ENCODE results near the gene SLC4A5. TPM values are rescaled to one million over a fixed set of nuclear protein-coding genes. Genes with fewer than 3 reads are reported as not detected.

Gene SLC4A5
- total and polyA plus RNA-seq, 2 of the 8 experiments (the other 6 are each of a cell fraction or from before 2014, with no cell fraction given) = 0.42 to 0.52 TPM

DNA sequence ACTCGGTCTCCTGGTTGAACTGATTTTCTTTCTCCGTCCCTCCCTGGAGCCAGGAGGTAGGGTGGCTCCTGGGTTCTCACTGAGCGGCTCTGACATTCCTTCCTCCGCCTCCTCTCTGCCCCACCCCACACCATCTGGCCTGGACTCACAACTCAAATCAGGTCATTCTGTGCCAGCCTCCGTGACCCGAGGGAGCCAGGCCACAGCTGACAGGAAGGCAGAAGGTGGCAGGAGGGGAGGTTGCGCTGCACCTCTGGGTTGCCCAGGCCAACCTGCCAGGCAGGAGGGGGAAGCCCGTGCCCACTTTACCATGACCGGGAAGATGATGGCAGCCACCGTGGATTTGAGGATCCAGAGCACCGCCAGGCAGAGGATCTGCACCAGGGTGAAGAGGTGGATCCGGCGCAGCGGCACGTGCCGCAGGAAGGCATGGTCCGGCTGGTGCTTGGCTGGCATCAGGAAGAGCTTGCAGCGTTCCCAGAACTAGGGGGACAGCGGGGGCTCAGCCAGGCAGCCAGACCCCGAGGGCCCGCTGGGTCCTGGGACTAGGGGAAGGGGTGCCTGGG, 116.5 kb downstream of the SLC4A5 start:
- Histone ChIP-seq H3K23me2 (ENCODE audit: low read depth, low read length) (no peaks in the 10 kb centered on the region), H2BK120ac (replicated peaks; ENCODE audit: low read depth, low read length) (no peak overlapping the region), H3K79me1 (ENCODE audit: low read depth, low read length) (no peaks in the 10 kb centered on the region), H2BK5ac (ENCODE audit: low read depth, low read length) (no peak overlapping the region), H3K23ac (ENCODE audit: insufficient read length) (no peak overlapping the region), H3K56ac (replicated peaks; ENCODE audit: insufficient read length, low read depth, low read length) (no peak overlapping the region), H3K36me3 (ENCODE audit: control insufficient read depth in 2 of 4, insufficient read depth in 4 of 4, low read length in 3 of 4) (no peaks in the 10 kb centered on the region), H3K4me2 (ENCODE audit: insufficient read depth in 1 of 2, low read depth in 2 of 2, low read length in 2 of 2) (no peak overlapping the region), H3K9me3 (ENCODE audit: insufficient read depth in 2 of 2, low read depth in 1 of 2, low read length in 1 of 2) (no peaks in the 10 kb centered on the region), H2BK20ac (ENCODE audit: low read length) (no peak overlapping the region), H2BK12ac (ENCODE audit: low read depth, low read length) (no peak overlapping the region), H3K27ac (ENCODE audit: low read depth, low read length) (no peak overlapping the region), H2AFZ (ENCODE audit: low read length) (no peak overlapping the region), H4K91ac (replicated peaks; ENCODE audit: insufficient read length, low read length) (no peak overlapping the region), H4K5ac (ENCODE audit: insufficient read length, low read depth, low read length) (no peak overlapping the region), H3K4me3 (ENCODE audit: extremely low read depth in 1 of 4, insufficient read depth in 2 of 4, low read depth in 3 of 4, low read length in 4 of 4) (no peak overlapping the region), H3K18ac (ENCODE audit: extremely low read depth, low read length) (no peak overlapping the region), H3K14ac (ENCODE audit: insufficient read length) (no peak overlapping the region), H3K27me3 (replicated peaks in 1 of 4; ENCODE audit: control insufficient read depth in 3 of 4, extremely low read depth in 1 of 4, insufficient read depth in 3 of 4, low read length in 3 of 4) (no peaks in the 10 kb centered on the region), H3K4ac (replicated peaks; ENCODE audit: insufficient read length, low read depth, low read length) (no peak overlapping the region), H3K9ac (replicated peaks in 1 of 4; ENCODE audit: extremely low read depth in 1 of 4, low read depth in 3 of 4, low read length in 3 of 4) (no peak overlapping the region), H3K4me1 (replicated peaks in 1 of 4; ENCODE audit: control insufficient read depth in 3 of 4, insufficient read depth in 4 of 4, low read length in 3 of 4) (peaks cover 0 to 3% (median 1%) of the 10 kb centered on the region in 4 experiments; a peak in 3 of 7 replicates), H2AK5ac (ENCODE audit: low read depth, low read length) (no peak overlapping the region), H3K79me2 (ENCODE audit: control insufficient read depth in 1 of 2, insufficient read depth in 2 of 2, low read length in 2 of 2) (no peaks in the 10 kb centered on the region), H4K20me1 (replicated peaks in 1 of 2; ENCODE audit: control insufficient read depth in 1 of 2, insufficient read depth in 2 of 2, low read length in 2 of 2) (no peaks in the 10 kb centered on the region), H4K8ac (ENCODE audit: extremely low read depth, insufficient read depth, low read length) (no peak overlapping the region), H2BK15ac (ENCODE audit: low read length) (no peak overlapping the region)
- ChIA-PET CTCF (ENCODE audit: partially characterized antibody) (interaction anchor here (1.1 to 3.1 kb wide), 11 partner anchors 8 to 88 kb away, joined by 3 to 13 read pairs (median 5); partner anchors contain the start of gene BOLA3), POLR2A (ENCODE audit: partially characterized antibody) (interaction anchor here (1.0 to 72.1 kb wide), 4 partner anchors 10 to 49 kb away, joined by 3 to 2699 read pairs (median 82); partner anchors contain the start of genes BOLA3, MOB1A and MTHFD2)
- TF ChIP-seq KDM1A (IDR thresholded peaks at IDR 0.05; ENCODE audit: borderline replicate concordance, low read length) (no peak), RFX5 (IDR thresholded peaks at IDR 0.05; ENCODE audit: borderline replicate concordance, low read depth, low read length) (no peak), SAP30 (IDR thresholded peaks at IDR 0.05; ENCODE audit: insufficient read depth, insufficient replicate concordance, low read length) (no peak)
- TF ChIP-seq, protein P1, sequence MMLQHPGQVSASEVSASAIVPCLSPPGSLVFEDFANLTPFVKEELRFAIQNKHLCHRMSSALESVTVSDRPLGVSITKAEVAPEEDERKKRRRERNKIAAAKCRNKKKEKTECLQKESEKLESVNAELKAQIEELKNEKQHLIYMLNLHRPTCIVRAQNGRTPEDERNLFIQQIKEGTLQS (IDR thresholded peaks at IDR 0.05; ENCODE audit: insufficient read depth, low read depth, low read length) = no peak
- 91% methylated on average over 21 of the region's 21 CpGs; no CpG with 5 or more reads in 1 of the 2 experiments for WGBS, 2 experiments (ENCODE audit: extremely low coverage in 1 of 2, insufficient coverage in 1 of 2, insufficient read length in 1 of 2, insufficient replicate concordance in 2 of 2, low coverage in 1 of 2, low lambda C conversion rate in 2 of 2, missing lambda C conversion rate in 1 of 2)
- DNase-seq (ENCODE audit: low read depth in 1 of 2, low spot score in 2 of 2) = no peak
- FAIRE-seq = no peak

All from H1 (cell line).